ENCODE results near the gene IL7R. TPM values are rescaled to one million over a fixed set of nuclear protein-coding genes. Genes with fewer than 3 reads are reported as not detected.
"Not testable (repeated sequence)": the region's sequence is repeated elsewhere in the genome, so short reads cannot be mapped to it uniquely, and the experiment has no call there.

The IL7R gene
- total RNA-seq, 2 experiments from 2014 or later: 236 to 246 TPM

GRCh38 chr5:35884191-35884769 is 27.6 kb downstream of the IL7R start:
- peaks cover 3% of the 10 kb centered on the region for H3K9me3 Mint-ChIP-seq (ENCODE audit: low read depth)
- peak overlapping the region; percentile 24 for H3K4me3 Mint-ChIP-seq

DNA sequence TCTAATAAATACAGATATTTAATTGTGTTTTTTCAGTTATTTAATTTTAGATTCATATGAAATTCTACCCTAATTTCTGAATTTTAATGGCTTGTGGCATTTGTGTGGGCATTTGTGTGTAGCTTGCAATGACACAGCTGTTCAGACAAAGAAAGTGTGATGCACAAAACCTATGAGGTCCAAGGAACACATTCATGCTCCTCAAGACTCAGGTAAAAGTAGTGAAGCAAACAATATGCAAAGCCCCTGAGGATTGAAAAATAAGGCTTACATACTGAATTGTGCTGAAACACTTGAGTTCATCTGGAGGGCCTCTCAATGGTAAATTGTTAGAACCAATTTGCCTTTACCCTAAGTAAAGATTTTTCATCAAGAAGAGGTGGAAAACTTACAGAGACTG is 28.1 kb downstream of the IL7R start:
- POLR2A ChIA-PET: no interaction called here

More at GRCh38 chr5:35884191-35884769, 27.6 kb downstream of the IL7R start:
- Mint-ChIP-seq H3K4me1 (peaks cover 41% of the 10 kb centered on the region), H3K27ac (peak overlapping the region; percentile 92), H3K36me3 (ENCODE audit: low read depth) (peaks cover 29% of the 10 kb centered on the region), H3K27me3 (no peaks in the 10 kb centered on the region)
- intact Hi-C loops (cut with DNase I, micrococcal nuclease): loop anchor here in 1 of 2 experiments (2.0 kb wide), 2 partner anchors 21 to 25 kb away; no protein-coding TSS in a partner anchor
- DNase-seq: no peak
- ATAC-seq: peak; percentile 77
- ChIA-PET POLR2A (no interaction called here), CTCF (interaction anchor here (1.2 kb wide), 1 partner anchor 42 kb away, joined by 5 read pairs; no protein-coding TSS in a partner anchor)

DNA sequence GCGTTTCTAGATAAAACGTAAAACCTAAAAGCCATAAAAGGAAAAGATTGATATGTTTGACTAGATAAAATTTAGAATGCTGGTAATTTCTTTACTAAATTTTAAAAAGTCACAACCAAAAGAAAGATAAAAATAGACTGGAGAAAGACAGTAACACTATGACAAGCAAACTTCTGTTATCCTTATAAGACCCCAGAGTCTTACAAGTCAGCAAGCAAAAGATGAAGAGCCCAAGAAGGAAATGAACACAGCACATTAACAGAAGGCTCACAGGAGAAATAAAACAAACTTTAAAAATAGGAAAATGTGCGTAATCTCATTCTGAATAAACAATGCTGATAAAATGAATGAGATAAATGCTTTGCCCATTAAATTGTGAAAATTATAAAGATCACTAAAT is 29.7 kb downstream of the IL7R start:
- no peak overlapping the region for H3K4me3 Mint-ChIP-seq
- H3K27ac Mint-ChIP-seq: no peak overlapping the region
- intact Hi-C loops (cut with DNase I, micrococcal nuclease): loop anchor here in 1 of 2 experiments (2.0 kb wide), 1 partner anchor 14 kb away; no protein-coding TSS in a partner anchor
- peaks cover 3% of the 10 kb centered on the region for H3K9me3 Mint-ChIP-seq (ENCODE audit: low read depth)
- peaks cover 17% of the 10 kb centered on the region for H3K36me3 Mint-ChIP-seq (ENCODE audit: low read depth)
- ChIA-PET POLR2A (no interaction called here), CTCF (no interaction called here)
- DNase-seq (no peak), ATAC-seq (no peak)
- peaks cover 27% of the 10 kb centered on the region for H3K4me1 Mint-ChIP-seq
- H3K27me3 Mint-ChIP-seq: no peaks in the 10 kb centered on the region

More for the DNA sequence above, 28.1 kb downstream of the IL7R start:
- CTCF ChIA-PET: interaction anchor here (1.1 to 1.2 kb wide), 2 partner anchors 15 to 42 kb away, joined by 5 read pairs; no protein-coding TSS in a partner anchor
- Mint-ChIP-seq H3K4me3 (no peak overlapping the region), H3K27me3 (no peaks in the 10 kb centered on the region), H3K4me1 (peaks cover 37% of the 10 kb centered on the region), H3K9me3 (ENCODE audit: low read depth) (peaks cover 3% of the 10 kb centered on the region), H3K27ac (no peak overlapping the region), H3K36me3 (ENCODE audit: low read depth) (peaks cover 25% of the 10 kb centered on the region)
- ATAC-seq (no peak), DNase-seq (no peak)
- intact Hi-C loops (cut with DNase I, micrococcal nuclease): loop anchor here in 1 of 2 experiments (2.0 kb wide), 2 partner anchors 20 to 26 kb away; no protein-coding TSS in a partner anchor

DNA sequence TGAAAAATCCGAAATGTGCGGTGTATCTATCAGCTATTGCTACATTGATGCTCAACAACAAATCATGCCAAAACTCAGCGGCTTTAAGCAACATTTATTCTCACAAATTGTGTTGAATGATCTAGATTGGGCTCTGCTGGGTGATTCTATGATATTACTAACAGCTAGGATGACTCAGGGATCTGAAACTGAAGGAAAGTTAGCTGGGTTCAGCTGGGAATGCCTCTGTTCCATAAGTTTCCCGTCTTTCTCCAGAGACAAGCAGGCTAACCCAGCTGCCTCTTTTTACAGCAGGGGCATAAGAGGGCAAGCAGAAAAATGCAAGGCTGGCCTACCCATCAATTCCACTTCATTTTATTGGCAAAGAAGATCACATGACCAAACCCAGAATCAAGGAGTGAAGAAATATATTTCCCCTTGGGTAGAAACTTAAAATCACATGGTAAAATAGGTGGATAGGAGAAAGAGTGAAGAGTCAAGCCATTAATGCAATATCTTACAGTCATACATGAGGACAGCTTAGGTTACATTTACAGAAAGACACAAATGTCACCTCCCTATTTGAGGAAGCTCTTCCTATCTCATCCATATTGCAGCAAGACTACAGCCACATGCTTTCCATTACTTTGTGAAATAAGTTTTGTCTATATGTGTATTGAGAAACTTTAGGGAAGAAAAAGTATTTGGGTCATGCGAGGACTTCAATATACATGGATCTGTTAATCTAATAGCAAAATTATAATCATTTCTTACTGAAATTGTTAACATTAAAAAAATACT is 30.8 kb downstream of the IL7R start:
- ATAC-seq: no peak

GRCh38 chr5:35890021-35891020 is 33.6 kb downstream of the IL7R start:
- ChIA-PET POLR2A (no interaction called here), CTCF (interaction anchor here (0.6 to 1.5 kb wide), 2 partner anchors 9 to 806 kb away, joined by 4 read pairs; no protein-coding TSS in a partner anchor)
- no peaks in the 10 kb centered on the region for H3K36me3 Mint-ChIP-seq (ENCODE audit: low read depth)
- H3K27me3 Mint-ChIP-seq: no peaks in the 10 kb centered on the region
- ATAC-seq (no peak), DNase-seq (no peak)
- H3K4me3 Mint-ChIP-seq: no peak overlapping the region
- H3K9me3 Mint-ChIP-seq (ENCODE audit: low read depth): no peaks in the 10 kb centered on the region
- H3K4me1 Mint-ChIP-seq: peaks cover 1% of the 10 kb centered on the region
- no peak overlapping the region for H3K27ac Mint-ChIP-seq
- intact Hi-C loops (cut with DNase I, micrococcal nuclease): no loop called here

More for the DNA sequence above, 30.8 kb downstream of the IL7R start:
- H3K27ac Mint-ChIP-seq: no peak overlapping the region
- no peak overlapping the region for H3K4me3 Mint-ChIP-seq
- ChIA-PET POLR2A (no interaction called here), CTCF (no interaction called here)
- intact Hi-C loops (cut with DNase I, micrococcal nuclease): loop anchor here in 1 of 2 experiments (2.0 kb wide), 2 partner anchors 13 kb away; no protein-coding TSS in a partner anchor
- H3K36me3 Mint-ChIP-seq (ENCODE audit: low read depth): peaks cover 13% of the 10 kb centered on the region
- no peaks in the 10 kb centered on the region for H3K27me3 Mint-ChIP-seq
- H3K4me1 Mint-ChIP-seq: peaks cover 21% of the 10 kb centered on the region
- peaks cover 3% of the 10 kb centered on the region for H3K9me3 Mint-ChIP-seq (ENCODE audit: low read depth)
- DNase-seq: no peak

DNA sequence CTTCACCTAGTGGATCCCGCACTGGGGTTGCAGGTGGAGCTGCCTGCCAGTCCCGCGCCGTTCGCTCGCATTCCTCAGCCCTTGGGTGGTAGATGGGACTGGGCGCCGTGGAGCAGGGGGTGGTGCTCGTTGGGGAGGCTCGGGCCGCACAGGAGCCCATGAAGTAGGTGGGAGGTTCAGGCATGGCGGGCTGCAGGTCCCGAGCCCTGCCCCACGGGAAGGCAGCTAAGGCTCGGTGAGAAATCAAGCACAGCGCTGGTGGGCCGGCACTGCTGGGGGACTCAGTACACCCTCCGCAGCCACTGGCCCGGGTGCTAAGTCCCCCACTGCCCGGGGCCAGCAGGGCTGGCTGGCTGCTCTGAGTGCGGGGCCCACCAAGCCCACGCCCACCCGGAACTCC is 36.1 kb downstream of the IL7R start:
- CTCF ChIA-PET: interaction anchor here (1.0 to 1.6 kb wide), 2 partner anchors 15 to 40 kb away, joined by 3 to 4 read pairs; no protein-coding TSS in a partner anchor
- H3K27ac Mint-ChIP-seq; DNase-seq; H3K4me1 Mint-ChIP-seq; H3K9me3 Mint-ChIP-seq (ENCODE audit: low read depth); H3K4me3 Mint-ChIP-seq; ATAC-seq; POLR2A ChIA-PET; H3K27me3 Mint-ChIP-seq; H3K36me3 Mint-ChIP-seq (ENCODE audit: low read depth); intact Hi-C loops (cut with DNase I, micrococcal nuclease): not testable (repeated sequence)

GRCh38 chr5:35894131-35894530 is 37.4 kb downstream of the IL7R start:
- Mint-ChIP-seq H3K4me1 (peaks cover 10% of the 10 kb centered on the region), H3K27ac (no peak overlapping the region), H3K9me3 (ENCODE audit: low read depth) (no peaks in the 10 kb centered on the region), H3K36me3 (ENCODE audit: low read depth) (no peaks in the 10 kb centered on the region), H3K27me3 (no peaks in the 10 kb centered on the region), H3K4me3 (no peak overlapping the region)
- DNase-seq (no peak), ATAC-seq (no peak)
- intact Hi-C loops (cut with DNase I, micrococcal nuclease): no loop called here
- ChIA-PET POLR2A (no interaction called here), CTCF (interaction anchor here (0.9 to 1.6 kb wide), 5 partner anchors 10 to 32 kb away, joined by 3 to 5 read pairs (median 3); no protein-coding TSS in a partner anchor)

DNA sequence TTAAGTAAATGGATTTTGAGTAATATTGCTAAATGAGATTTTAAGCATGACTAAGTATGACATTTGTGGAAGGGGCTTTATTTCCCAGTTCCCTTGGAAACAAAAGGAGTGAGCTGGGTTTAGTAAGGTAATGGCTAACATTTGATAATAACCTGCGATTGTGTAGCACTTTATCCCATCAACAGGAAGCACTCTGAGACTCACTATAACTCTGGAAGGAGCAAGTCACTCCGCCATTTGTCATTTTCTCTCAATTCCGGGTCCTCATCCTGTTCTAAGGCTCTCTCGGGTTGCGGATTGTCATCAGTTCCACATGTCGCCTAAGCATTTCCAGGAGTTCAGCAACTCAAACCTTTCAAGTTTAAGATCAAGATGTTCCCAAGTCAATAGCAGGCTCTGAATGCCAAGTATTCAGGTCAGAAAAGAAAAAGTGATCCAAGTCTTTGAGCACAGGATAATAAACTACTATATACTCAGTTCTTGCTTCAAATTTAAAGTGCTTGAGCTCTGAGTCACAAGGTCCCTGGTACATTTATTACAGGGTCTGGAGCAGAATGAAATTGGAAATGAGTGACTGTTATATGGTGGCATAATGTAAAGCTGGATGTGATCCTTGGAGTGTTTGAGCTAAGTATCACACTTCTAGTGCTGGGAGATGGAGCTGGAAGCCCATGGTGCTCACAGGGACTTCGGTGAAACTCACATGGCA is 42.4 kb downstream of the IL7R start:
- peak; percentile 14 for ATAC-seq
- Mint-ChIP-seq H3K27ac (peak overlapping the region; percentile 64), H3K9me3 (ENCODE audit: low read depth) (no peaks in the 10 kb centered on the region), H3K4me3 (no peak overlapping the region), H3K4me1 (peaks cover 60% of the 10 kb centered on the region), H3K27me3 (no peaks in the 10 kb centered on the region), H3K36me3 (ENCODE audit: low read depth) (peaks cover 5% of the 10 kb centered on the region)
- intact Hi-C loops (cut with DNase I, micrococcal nuclease): no loop called here
- POLR2A ChIA-PET: interaction anchor here (1.1 kb wide), 1 partner anchor 113 kb away, joined by 3 read pairs; no protein-coding TSS in a partner anchor
- no peak for DNase-seq
- CTCF ChIA-PET: interaction anchor here (0.6 to 4.4 kb wide), 10 partner anchors 9 to 248 kb away, joined by 3 to 16 read pairs (median 5); no protein-coding TSS in a partner anchor

DNA sequence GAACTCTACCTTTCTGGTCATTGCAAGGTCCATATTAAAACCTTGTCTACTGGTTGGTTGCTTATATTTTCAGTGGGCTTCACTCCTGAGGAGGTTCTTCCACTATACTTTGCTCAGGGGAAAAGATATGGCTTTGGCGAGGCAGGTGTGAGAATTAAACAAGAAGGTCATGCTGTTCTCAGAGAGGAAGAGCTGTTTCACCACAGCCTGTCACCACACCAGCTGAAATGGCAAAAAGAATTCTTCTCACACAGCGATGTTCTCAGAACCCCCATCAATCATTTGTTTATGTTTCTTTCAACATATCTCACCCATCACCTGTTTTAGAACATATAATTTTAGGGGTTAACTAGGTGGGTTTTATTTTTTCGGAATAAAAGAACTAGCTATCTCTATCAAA is 43.1 kb downstream of the IL7R start:
- DNase-seq: peak; percentile 36
- peak overlapping the region; percentile 64 for H3K27ac Mint-ChIP-seq
- peaks cover 8% of the 10 kb centered on the region for H3K36me3 Mint-ChIP-seq (ENCODE audit: low read depth)
- intact Hi-C loops (cut with DNase I, micrococcal nuclease): loop anchor here in 1 of 2 experiments (2.0 kb wide), 1 partner anchor 13 kb away; no protein-coding TSS in a partner anchor
- H3K27me3 Mint-ChIP-seq: no peaks in the 10 kb centered on the region
- CTCF ChIA-PET: interaction anchor here (0.6 to 4.4 kb wide), 8 partner anchors 10 to 249 kb away, joined by 3 to 16 read pairs (median 4); no protein-coding TSS in a partner anchor
- no peak for ATAC-seq
- no peak overlapping the region for H3K4me3 Mint-ChIP-seq
- no peaks in the 10 kb centered on the region for H3K9me3 Mint-ChIP-seq (ENCODE audit: low read depth)
- POLR2A ChIA-PET: interaction anchor here (1.1 kb wide), 1 partner anchor 114 kb away, joined by 3 read pairs; no protein-coding TSS in a partner anchor
- H3K4me1 Mint-ChIP-seq: peaks cover 67% of the 10 kb centered on the region

All from activated CD4-positive, alpha-beta T cell treated with anti-CD3 and anti-CD28 coated beads for 36 hours (primary cell).